Stimulated activated naive B cell treated with anti-CD40 and anti-IgM and Interleukin-4, amounts not matched to agents 10 μg/mL and 1 μg/mL and 100 μg/mL, for 72 hours (primary cell): ENCODE data around the gene GOLGA7B.

Experiments
- ATAC-seq, 2 donors: fragments of 150-1000 bp; cut with Tn5 transposase; replicated peaks; 2 replicates each; pipeline ENCODE4 v1.10.0; 2021; ENCODE audit warnings: moderate library complexity in 1 of 2
- DNase-seq: peaks from one replicate; pipeline ENCODE4 v3.0.0; 2021
- H3K27ac Mint-ChIP-seq: one replicate; pipeline ENCODE4 v1.8.0; 2022; ENCODE audit warnings: mild to moderate bottlenecking, mixed read lengths
- H3K27me3 Mint-ChIP-seq, 2 donors: one replicate each; pipeline ENCODE4 v1.8.0; 2022; ENCODE audit warnings: mixed read lengths in 2 of 2
- H3K36me3 Mint-ChIP-seq, 2 donors: one replicate each; pipeline ENCODE4 v1.8.0; 2022; ENCODE audit warnings: mixed read lengths in 2 of 2, mild to moderate bottlenecking in 1 of 2
- H3K4me1 Mint-ChIP-seq, 2 donors: one replicate each; pipeline ENCODE4 v1.8.0; 2022; ENCODE audit warnings: mixed read lengths in 2 of 2, mild to moderate bottlenecking in 1 of 2
- H3K4me3 Mint-ChIP-seq, 2 donors: one replicate each; pipeline ENCODE4 v1.8.0; 2022; ENCODE audit warnings: mild to moderate bottlenecking in 2 of 2, mixed read lengths in 2 of 2, moderate library complexity in 1 of 2
- H3K9me3 Mint-ChIP-seq, 2 donors: one replicate each; pipeline ENCODE4 v1.8.0; 2022; ENCODE audit warnings: mixed read lengths in 2 of 2, mild to moderate bottlenecking in 1 of 2

GOLGA7B gene

DNA sequence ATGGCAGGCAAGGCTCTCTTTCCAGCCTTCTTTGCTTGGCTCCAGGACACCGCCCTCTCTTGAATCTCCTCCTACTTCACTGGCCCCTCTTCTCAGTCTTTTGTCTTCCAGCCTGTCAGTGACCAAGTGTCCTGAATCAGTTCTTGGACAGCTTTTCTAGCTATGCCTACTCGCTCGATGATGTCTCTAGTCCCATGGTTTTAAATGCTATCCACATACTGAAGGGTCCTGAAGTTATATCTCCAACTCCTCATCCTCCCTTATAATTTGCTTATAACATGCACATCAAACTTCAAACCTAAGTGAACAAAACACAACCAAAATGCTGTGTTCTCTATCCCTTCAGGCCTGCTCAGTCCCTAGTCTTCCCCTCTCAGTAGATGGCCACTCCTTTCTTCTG lies 5.0 kb upstream of the GOLGA7B start:
- Mint-ChIP-seq H3K4me1 (peaks cover 4 to 7% of the 10 kb centered on the region in 2 donors), H3K27ac (no peak overlapping the region), H3K9me3 (no peaks in the 10 kb centered on the region), H3K4me3 (no peak overlapping the region), H3K36me3 (peaks cover 0 to 3% of the 10 kb centered on the region in 2 donors), H3K27me3 (peaks cover 14 to 18% of the 10 kb centered on the region in 2 donors)
- DNase-seq (no peak), ATAC-seq (no peak)

- no peaks in the 10 kb centered on the region for H3K9me3 Mint-ChIP-seq
- peaks cover 9 to 16% of the 10 kb centered on the region in 2 donors for H3K4me1 Mint-ChIP-seq
- peak; percentile 30 to 42 for ATAC-seq
- H3K4me3 Mint-ChIP-seq, result peak overlapping the region; percentile 80 to 82
- DNase-seq, result no peak
- peaks cover 0 to 3% of the 10 kb centered on the region in 2 donors for H3K36me3 Mint-ChIP-seq
- H3K27ac Mint-ChIP-seq, result no peak overlapping the region
- peaks cover 44% of the 10 kb centered on the region in 2 donors for H3K27me3 Mint-ChIP-seq
These were observed 448 bp upstream of the GOLGA7B start for GRCh38 chr10:97849103-97849686.

- H3K36me3 Mint-ChIP-seq, result peaks cover 0 to 3% of the 10 kb centered on the region in 2 donors
- no peak overlapping the region for H3K27ac Mint-ChIP-seq
- ATAC-seq, result no peak
- DNase-seq, result no peak
- H3K4me3 Mint-ChIP-seq, result peak overlapping the region; percentile 58 to 69
- peaks cover 9 to 16% of the 10 kb centered on the region in 2 donors for H3K4me1 Mint-ChIP-seq
- H3K27me3 Mint-ChIP-seq, result peaks cover 53 to 55% of the 10 kb centered on the region in 2 donors
- no peaks in the 10 kb centered on the region for H3K9me3 Mint-ChIP-seq
These were observed 803 bp downstream of the GOLGA7B start for GRCh38 chr10:97850446-97850845.

- peaks cover 9 to 16% of the 10 kb centered on the region in 2 donors for H3K4me1 Mint-ChIP-seq
- H3K27ac Mint-ChIP-seq, result no peak overlapping the region
- DNase-seq (no peak), ATAC-seq (peak; percentile 38 to 42)
- H3K4me3 Mint-ChIP-seq, result no peak overlapping the region
- H3K36me3 Mint-ChIP-seq, result peaks cover 0 to 3% of the 10 kb centered on the region in 2 donors
- no peaks in the 10 kb centered on the region for H3K9me3 Mint-ChIP-seq
- H3K27me3 Mint-ChIP-seq, result peaks cover 54 to 60% of the 10 kb centered on the region in 2 donors
These were observed 1.8 kb downstream of the GOLGA7B start for GRCh38 chr10:97851341-97852001.

DNA sequence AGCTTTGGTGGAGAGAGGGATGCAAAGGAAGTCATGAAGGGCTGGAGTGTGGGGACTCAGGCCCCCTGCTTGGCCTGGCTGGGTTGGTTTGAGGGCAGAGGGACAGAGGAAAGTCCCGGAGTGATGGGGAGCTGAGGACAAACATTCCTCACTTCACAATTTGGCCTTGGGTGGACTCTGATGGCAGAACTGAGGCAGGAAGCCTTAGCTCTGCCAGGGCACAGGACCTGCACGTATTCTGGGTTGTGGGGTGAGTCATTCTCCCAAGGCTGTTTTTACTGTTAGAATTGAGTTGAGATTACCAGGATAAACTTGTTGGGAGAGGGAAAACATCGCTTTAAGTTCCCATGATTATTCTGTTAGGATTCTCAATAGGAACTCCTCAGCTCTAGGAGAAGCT lies 2.6 kb downstream of the GOLGA7B start:
- Mint-ChIP-seq H3K4me1 (peaks cover 9 to 16% of the 10 kb centered on the region in 2 donors), H3K4me3 (no peak overlapping the region), H3K36me3 (peaks cover 0 to 5% of the 10 kb centered on the region in 2 donors), H3K27ac (no peak overlapping the region), H3K9me3 (peaks cover 0 to 4% of the 10 kb centered on the region in 2 donors), H3K27me3 (peaks cover 48 to 68% of the 10 kb centered on the region in 2 donors)
- DNase-seq, result no peak
- ATAC-seq, result no peak

- Mint-ChIP-seq H3K4me3 (no peak overlapping the region), H3K9me3 (peaks cover 0 to 5% of the 10 kb centered on the region in 2 donors), H3K27ac (no peak overlapping the region), H3K36me3 (peaks cover 0 to 5% of the 10 kb centered on the region in 2 donors), H3K27me3 (peaks cover 51 to 74% of the 10 kb centered on the region in 2 donors), H3K4me1 (peaks cover 9 to 16% of the 10 kb centered on the region in 2 donors)
- DNase-seq, result no peak
- no peak for ATAC-seq
These were observed 3.3 kb downstream of the GOLGA7B start for GRCh38 chr10:97852840-97853405.

DNA sequence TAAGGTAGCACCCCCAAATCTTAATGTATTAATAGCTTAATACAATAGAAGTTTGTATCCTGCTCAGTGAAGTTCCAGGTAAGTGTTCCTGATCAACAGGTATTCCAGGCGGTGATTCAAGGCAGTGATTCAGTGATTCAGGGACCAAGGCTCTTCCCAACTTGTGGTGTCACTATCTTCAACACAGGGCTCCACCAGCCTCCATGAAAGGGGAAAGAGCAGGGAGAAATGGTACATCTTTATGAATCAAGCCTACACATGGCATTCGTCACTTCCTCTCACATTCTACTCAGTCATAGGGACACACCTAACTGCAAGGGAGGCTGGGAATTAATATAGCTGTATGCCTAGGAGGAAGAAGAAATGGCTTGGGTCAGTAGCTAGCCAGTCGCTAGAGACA lies 5.1 kb downstream of the GOLGA7B start:
- H3K4me3 Mint-ChIP-seq, result no peak overlapping the region
- H3K4me1 Mint-ChIP-seq, result peaks cover 5 to 9% of the 10 kb centered on the region in 2 donors
- DNase-seq, result no peak

GRCh38 chr10:97858001-97858439 lies 8.4 kb downstream of the GOLGA7B start:
- Mint-ChIP-seq H3K4me3 (no peak overlapping the region), H3K4me1 (no peaks in the 10 kb centered on the region), H3K9me3 (peaks cover 0 to 5% of the 10 kb centered on the region in 2 donors), H3K36me3 (peaks cover 0 to 2% of the 10 kb centered on the region in 2 donors), H3K27me3 (peaks cover 37 to 49% of the 10 kb centered on the region in 2 donors), H3K27ac (no peak overlapping the region)
- ATAC-seq (peak; percentile 50 to 70), DNase-seq (no peak)

More for the DNA sequence above, 5.1 kb downstream of the GOLGA7B start:
- no peak for ATAC-seq
- Mint-ChIP-seq H3K9me3 (peaks cover 0 to 5% of the 10 kb centered on the region in 2 donors), H3K36me3 (peaks cover 0 to 2% of the 10 kb centered on the region in 2 donors), H3K27ac (no peak overlapping the region), H3K27me3 (peaks cover 48 to 69% of the 10 kb centered on the region in 2 donors)

DNA sequence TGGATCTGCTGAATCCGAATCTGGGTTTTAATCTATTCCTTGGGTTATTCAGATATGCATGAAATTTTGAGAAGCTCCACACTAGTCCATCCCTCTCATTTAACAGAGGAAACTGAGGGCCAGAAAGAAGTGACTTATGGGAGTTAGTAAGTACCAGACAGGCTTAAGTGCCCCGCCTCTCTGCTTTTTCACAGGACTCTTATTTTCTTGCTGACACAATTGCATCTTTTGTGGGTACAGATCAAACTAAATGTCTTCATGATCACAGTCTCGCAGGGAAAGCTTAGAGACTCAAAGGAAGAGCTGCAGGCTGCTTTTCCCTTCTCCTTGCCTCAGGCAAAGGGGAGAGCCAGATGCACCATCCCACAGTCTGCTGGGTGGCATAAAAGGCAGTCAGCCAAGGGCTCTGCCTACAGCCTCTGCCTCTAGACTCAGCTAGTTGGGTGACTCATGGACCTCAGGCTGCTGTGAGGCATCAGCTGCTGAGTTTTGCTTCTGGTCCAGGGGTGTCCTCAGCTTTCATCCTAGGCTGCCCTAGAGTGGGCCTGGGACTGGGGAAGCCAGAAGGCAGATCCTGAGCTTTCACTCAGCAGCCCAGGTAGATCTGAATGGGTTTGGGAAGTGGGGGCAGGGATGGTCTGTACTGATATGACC lies 11.6 kb downstream of the GOLGA7B start:
- H3K4me3 Mint-ChIP-seq, result no peak overlapping the region
- peaks cover 0 to 2% of the 10 kb centered on the region in 2 donors for H3K36me3 Mint-ChIP-seq
- DNase-seq (no peak), ATAC-seq (no peak)
- no peaks in the 10 kb centered on the region for H3K4me1 Mint-ChIP-seq
- no peak overlapping the region for H3K27ac Mint-ChIP-seq
- H3K9me3 Mint-ChIP-seq, result peaks cover 0 to 5% of the 10 kb centered on the region in 2 donors
- H3K27me3 Mint-ChIP-seq, result peaks cover 32 to 35% of the 10 kb centered on the region in 2 donors

DNA sequence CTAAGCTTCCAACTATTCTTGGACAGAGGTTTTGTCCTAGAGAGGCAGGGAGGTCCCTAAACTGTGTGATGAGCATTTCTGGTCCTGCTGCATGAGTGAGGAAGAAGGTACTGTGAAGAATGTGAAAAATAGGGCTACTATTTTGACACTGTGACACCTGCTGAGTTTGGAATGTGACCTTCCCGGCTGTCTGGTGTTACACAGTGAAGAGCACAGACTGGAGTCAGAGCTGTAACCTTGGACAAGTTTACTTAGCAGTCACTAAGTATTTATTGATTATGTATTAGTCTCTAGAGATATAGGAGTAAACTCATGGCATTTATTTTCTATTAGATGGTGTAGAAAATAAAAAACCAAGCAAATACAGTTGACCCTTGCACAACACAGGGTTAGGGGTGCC lies 12.3 kb downstream of the GOLGA7B start:
- Mint-ChIP-seq H3K36me3 (no peaks in the 10 kb centered on the region), H3K27me3 (peaks cover 26 to 35% of the 10 kb centered on the region in 2 donors), H3K4me3 (no peak overlapping the region), H3K27ac (no peak overlapping the region), H3K9me3 (peaks cover 0 to 2% of the 10 kb centered on the region in 2 donors), H3K4me1 (no peaks in the 10 kb centered on the region)
- DNase-seq, result no peak
- no peak for ATAC-seq

- no peaks in the 10 kb centered on the region for H3K4me1 Mint-ChIP-seq
- ATAC-seq (no peak), DNase-seq (no peak)
- H3K27ac Mint-ChIP-seq, result no peak overlapping the region
- peaks cover 13 to 28% of the 10 kb centered on the region in 2 donors for H3K27me3 Mint-ChIP-seq
- H3K4me3 Mint-ChIP-seq, result no peak overlapping the region
- no peaks in the 10 kb centered on the region for H3K9me3 Mint-ChIP-seq
- H3K36me3 Mint-ChIP-seq, result no peaks in the 10 kb centered on the region
These were observed 14.2 kb downstream of the GOLGA7B start for GRCh38 chr10:97863808-97864207.

DNA sequence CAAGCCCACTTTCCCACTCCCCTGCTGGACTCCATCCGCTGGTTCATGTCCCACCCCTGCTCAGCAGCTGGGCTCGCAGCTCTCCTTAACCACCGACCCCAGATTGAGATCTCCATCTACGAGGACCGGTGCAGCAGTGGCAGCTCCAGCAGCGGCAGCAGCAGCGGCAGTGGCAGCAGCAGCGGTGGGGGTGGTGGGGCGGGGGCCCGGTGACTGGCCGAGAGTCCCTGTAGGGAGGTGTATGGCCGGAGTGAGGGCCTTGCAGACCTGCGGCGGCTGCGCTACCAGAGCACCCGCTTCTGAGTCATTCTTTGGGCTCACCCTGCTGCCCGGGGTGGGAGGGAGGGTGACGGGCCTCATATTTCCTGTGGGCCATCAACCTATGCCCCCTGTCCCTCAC lies 15.8 kb downstream of the GOLGA7B start:
- H3K9me3 Mint-ChIP-seq, result no peaks in the 10 kb centered on the region
- no peak for DNase-seq
- H3K4me1 Mint-ChIP-seq, result peaks cover 6 to 8% of the 10 kb centered on the region in 2 donors
- H3K27me3 Mint-ChIP-seq, result peaks cover 28% of the 10 kb centered on the region in 2 donors
- no peak overlapping the region for H3K27ac Mint-ChIP-seq
- H3K36me3 Mint-ChIP-seq, result no peaks in the 10 kb centered on the region
- H3K4me3 Mint-ChIP-seq, result no peak overlapping the region
- no peak for ATAC-seq

GRCh38 chr10:97866524-97867219 lies 17.0 kb downstream of the GOLGA7B start:
- DNase-seq (no peak), ATAC-seq (no peak)
- no peaks in the 10 kb centered on the region for H3K9me3 Mint-ChIP-seq
- H3K27ac Mint-ChIP-seq, result no peak overlapping the region
- H3K4me3 Mint-ChIP-seq, result no peak overlapping the region
- peaks cover 6 to 8% of the 10 kb centered on the region in 2 donors for H3K4me1 Mint-ChIP-seq
- peaks cover 18 to 32% of the 10 kb centered on the region in 2 donors for H3K27me3 Mint-ChIP-seq
- no peaks in the 10 kb centered on the region for H3K36me3 Mint-ChIP-seq
